Epithelial cell of esophagus (primary cell): Measurements from ENCODE around the gene SMNDC1.
"Not testable (repeated sequence)": the region's sequence is repeated elsewhere in the genome, so short reads cannot be mapped to it uniquely, and the experiment has no call there.

ENCODE experiments used
- DNase-seq: peaks from one replicate; pipeline ENCODE4 v3.0.0; 2010; ENCODE audit warnings: low read depth
- H3K4me3 ChIP-seq: 2 replicates; pipeline ENCODE4 v1.5.1; 2011; ENCODE audit warnings: mild to moderate bottlenecking, low read length, control low read depth
- TF ChIP-seq, protein P1 (sequence below): IDR thresholded peaks from 2 replicates; pipeline ENCODE4 v1.5.1; 2011; ENCODE audit warnings: low read depth, mild to moderate bottlenecking, low read length, control low read depth, inconsistent platforms; ENCODE audit not compliant: insufficient read depth; ENCODE audit errors: missing control alignments

SMNDC1 gene

DNA sequence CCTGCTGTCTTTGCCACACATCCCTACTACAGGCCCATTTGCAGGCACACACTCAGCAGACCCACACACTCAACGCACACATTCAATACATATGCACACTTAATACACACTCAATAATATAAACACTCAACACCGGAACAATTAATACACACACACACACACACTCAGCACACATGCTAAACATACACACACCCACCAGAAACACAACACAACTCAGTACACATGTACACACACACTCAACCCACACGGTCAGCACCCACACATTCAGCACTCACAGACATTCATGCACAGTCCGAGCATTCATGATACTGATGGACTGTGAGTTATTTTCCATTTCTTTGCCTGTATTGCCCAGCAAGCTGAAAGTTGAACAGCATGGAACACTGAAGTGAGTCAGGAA is 35.4 kb upstream of the SMNDC1 start:
- no peak for DNase-seq
- TF ChIP-seq, protein P1, sequence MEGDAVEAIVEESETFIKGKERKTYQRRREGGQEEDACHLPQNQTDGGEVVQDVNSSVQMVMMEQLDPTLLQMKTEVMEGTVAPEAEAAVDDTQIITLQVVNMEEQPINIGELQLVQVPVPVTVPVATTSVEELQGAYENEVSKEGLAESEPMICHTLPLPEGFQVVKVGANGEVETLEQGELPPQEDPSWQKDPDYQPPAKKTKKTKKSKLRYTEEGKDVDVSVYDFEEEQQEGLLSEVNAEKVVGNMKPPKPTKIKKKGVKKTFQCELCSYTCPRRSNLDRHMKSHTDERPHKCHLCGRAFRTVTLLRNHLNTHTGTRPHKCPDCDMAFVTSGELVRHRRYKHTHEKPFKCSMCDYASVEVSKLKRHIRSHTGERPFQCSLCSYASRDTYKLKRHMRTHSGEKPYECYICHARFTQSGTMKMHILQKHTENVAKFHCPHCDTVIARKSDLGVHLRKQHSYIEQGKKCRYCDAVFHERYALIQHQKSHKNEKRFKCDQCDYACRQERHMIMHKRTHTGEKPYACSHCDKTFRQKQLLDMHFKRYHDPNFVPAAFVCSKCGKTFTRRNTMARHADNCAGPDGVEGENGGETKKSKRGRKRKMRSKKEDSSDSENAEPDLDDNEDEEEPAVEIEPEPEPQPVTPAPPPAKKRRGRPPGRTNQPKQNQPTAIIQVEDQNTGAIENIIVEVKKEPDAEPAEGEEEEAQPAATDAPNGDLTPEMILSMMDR: no peak
- H3K4me3 ChIP-seq: no peak overlapping the region

DNA sequence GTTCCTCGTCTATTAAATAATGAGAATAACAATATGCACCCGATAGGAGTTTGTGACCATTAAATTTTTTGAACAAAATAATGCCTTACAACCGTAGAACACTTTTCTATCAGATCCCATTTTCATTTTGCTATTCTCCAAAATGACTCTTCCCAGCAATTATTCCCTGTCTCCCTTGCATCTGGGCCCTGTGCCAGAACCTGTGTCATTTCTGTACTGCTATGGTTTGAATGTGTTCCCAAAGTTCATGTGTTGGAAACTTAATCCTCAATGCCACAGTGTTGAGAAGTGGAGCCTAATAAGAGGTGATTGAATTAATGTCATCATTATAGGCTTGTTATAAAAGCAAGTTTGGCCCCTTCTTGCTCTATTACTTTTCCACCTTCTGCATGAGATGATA is 33.2 kb upstream of the SMNDC1 start:
- H3K4me3 ChIP-seq: no peak overlapping the region
- peak; percentile 34 for DNase-seq
- TF ChIP-seq, protein P1: no peak

DNA sequence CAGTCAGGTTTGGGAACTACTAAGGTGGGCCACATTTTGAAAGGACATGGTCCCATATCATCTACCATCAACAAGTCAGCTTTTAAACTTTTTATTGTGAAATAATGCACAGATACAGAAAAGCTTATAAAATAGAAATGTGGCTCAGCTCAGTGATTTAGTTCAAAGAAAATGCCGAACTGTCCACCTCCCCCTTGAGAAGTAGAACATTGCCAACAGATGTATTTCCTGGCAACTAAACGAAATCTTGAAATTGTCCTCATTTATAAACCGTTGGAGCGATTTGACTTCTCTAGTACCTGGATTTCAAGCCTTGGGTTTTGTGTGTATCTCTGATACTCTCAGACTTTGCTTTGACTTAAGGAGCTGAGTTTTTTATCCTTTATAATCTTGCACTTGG is 32.7 kb upstream of the SMNDC1 start:
- H3K4me3 ChIP-seq: no peak overlapping the region
- TF ChIP-seq, protein P1: no peak
- no peak for DNase-seq

DNA sequence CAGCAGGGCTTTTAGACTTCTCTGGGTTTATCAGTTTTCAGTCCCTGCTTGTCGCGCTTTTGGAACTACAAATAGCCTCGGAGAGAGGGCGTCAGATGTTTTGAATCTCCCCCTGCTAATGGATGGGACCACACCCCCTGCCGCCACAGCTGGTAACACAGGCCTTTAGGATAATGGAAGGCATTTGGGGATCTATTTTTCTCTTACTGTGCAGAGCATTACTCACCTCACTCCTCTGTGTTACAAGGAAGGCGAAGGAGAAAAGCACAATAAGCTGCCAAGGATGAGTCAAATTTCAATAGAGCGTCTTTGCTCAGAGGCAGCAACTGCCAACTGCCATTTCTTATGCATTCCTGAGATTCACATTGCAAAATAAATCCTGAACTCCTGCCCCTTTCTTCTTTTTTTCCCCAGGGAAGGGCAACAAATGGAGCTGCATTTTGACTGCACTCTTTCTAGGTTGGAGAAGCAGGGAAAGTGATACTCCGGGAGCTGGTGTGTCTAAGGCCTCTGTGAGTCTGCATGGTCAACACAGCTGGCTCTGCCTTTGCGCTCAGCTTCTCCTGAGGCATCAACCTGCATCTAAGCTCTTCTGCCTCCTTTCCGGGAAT is 31.5 kb upstream of the SMNDC1 start:
- H3K4me3 ChIP-seq: no peak overlapping the region
- TF ChIP-seq, protein P1: peak; percentile 47
- DNase-seq: peak; percentile 93

DNA sequence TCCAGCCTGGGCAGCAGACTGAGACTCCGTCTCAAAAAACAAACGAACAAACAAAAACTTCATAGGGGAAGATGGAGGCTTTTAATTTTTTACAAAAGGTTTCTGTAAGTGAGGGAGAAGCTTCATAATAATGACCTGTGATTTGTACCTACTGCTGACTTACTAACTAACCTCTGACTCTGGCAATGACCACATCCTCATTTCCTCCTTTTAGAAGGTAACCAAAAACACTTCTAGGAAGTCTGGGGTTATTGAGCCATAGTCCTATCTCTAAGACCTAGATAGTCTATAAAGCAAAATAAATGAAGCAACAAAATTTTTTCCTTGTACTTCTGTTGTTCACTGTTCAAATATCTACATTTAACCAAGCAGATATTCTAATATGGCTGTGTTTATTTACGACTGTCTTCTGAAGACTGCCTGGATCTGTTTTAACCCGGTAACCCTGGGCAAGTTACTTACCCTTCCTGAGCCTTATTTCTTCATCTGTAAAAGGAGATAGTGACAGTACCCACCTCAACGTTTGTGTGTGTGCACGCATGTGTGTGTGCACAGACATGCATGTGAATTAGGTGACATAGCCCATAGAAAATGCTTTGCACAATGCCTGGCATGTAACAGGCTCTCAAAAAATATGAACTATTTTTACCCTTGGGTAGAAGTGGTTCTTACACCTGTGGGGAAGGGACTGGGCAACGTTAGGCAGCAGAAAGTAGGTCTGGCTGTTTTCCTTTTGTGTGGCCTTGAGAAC is 30.8 kb upstream of the SMNDC1 start:
- no peak overlapping the region for H3K4me3 ChIP-seq
- DNase-seq: peak; percentile 21
- TF ChIP-seq, protein P1: no peak

DNA sequence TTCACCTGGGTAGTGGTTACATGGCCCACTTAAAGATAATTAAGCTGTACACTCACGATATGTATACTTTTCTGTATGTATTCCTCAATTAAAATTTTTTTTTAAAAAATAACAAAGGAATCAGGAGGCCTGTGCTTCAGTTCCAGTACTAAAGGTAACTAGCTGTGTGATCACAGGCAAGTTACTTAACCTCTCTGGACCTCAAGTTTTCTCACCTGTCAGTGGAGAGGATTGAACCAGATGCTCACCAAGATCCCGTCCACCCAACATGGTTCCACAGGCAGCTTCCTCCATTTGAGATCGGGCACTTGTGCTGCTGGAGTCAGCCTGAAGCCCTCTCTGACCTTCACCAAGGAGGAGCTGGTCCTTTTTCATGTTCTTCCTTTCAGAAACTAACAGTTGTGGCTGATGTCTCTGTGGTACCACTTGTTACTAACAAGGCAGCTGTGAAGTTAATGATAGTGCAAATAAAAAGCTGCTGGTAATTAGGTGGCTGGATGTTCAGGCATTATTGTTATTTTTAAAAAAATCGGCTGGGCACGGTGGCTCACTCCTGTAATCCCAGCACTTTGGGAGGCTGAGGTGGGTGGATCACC is 29.4 kb upstream of the SMNDC1 start:
- DNase-seq: no peak
- no peak overlapping the region for H3K4me3 ChIP-seq
- TF ChIP-seq, protein P1: no peak

DNA sequence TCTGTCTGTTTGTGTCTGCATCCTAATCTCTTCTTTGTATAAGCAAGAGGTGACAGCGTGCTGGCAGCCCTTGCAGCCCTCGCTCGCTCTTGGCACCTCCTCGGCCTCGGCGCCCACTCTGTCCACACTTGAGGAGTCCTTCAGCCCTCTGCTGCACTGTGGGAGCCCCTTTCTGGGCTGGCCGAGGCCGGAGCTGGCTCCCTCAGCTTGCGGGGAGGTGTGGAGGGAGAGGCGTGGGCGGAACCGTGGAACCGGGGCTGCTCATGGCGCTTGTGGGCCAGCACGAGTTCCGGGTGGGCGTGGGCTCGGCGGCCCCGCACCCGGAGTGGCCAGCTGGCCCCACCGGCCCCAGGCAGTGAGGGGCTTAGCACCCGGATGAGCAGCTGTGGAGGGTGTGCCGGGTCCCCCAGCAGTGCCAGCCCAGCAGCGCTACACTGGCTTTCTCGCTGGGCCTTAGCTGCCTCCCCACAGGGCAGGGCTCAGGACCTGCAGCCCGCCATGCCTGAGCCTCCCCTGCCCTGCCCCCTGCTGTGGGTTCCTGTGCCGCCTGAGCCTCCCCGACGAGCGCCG is 26.6 kb upstream of the SMNDC1 start:
- DNase-seq, H3K4me3 ChIP-seq: not testable (repeated sequence)
